GM21717 (cell line): ENCODE results near the gene SCAF1.
A peak's percentile ranks its signal among the peaks of the same experiment; 100 is the strongest.

Experiments used
- ATAC-seq: cut with Tn5 transposase; IDR thresholded peaks from one replicate; pipeline ENCODE4 v1.9.1; 2021; ENCODE audit warnings: mild to moderate bottlenecking, moderate library complexity; ENCODE audit not compliant: unreplicated experiment

SCAF1 gene

GRCh38 chr19:49641688-49642491 is at the start of gene SCAF1:
TSS of gene SCAF1 (plus strand) at chr19:49642209. CDS start at chr19:49645027, 2,818 bp downstream.
- peak; percentile 46 for ATAC-seq

GRCh38 chr19:49592486-49593232 is 49.4 kb upstream of the SCAF1 start:
- ATAC-seq, result no peak

- ATAC-seq, result peak; percentile 40
These were observed 48.5 kb upstream of the SCAF1 start for GRCh38 chr19:49593233-49594113.

- ATAC-seq, result no peak
These were observed 47.6 kb upstream of the SCAF1 start for GRCh38 chr19:49594157-49594992.

- ATAC-seq, result no peak
These were observed 46.8 kb upstream of the SCAF1 start for GRCh38 chr19:49594993-49595818.

- ATAC-seq, result no peak
These were observed 46.1 kb upstream of the SCAF1 start for GRCh38 chr19:49595819-49596404.

- no peak for ATAC-seq
These were observed 45.6 kb upstream of the SCAF1 start for GRCh38 chr19:49596407-49596806.

GRCh38 chr19:49596954-49597702 is 44.9 kb upstream of the SCAF1 start:
- no peak for ATAC-seq

GRCh38 chr19:49597703-49597974 is 44.4 kb upstream of the SCAF1 start:
- no peak for ATAC-seq

- no peak for ATAC-seq
These were observed 42.4 kb upstream of the SCAF1 start for GRCh38 chr19:49599378-49600295.

GRCh38 chr19:49601482-49602038 is 40.4 kb upstream of the SCAF1 start:
- no peak for ATAC-seq

- ATAC-seq, result no peak
These were observed 39.2 kb upstream of the SCAF1 start for GRCh38 chr19:49602806-49603205.

- no peak for ATAC-seq
These were observed 36.4 kb upstream of the SCAF1 start for GRCh38 chr19:49605605-49606004.

- no peak for ATAC-seq
These were observed 32.4 kb upstream of the SCAF1 start for GRCh38 chr19:49609499-49610092.

- ATAC-seq, result no peak
These were observed 28.6 kb upstream of the SCAF1 start for GRCh38 chr19:49613374-49613773.

- ATAC-seq, result no peak
These were observed 27.7 kb upstream of the SCAF1 start for GRCh38 chr19:49614096-49614833.
